ENCODE data around the gene IQSEC1.

The IQSEC1 gene

GRCh38 chr3:13025778-13026518 is 47.3 kb downstream of the IQSEC1 start:
- TF ChIP-seq CTCF (IDR thresholded peaks at IDR 0.05), result no peak
- no peaks in the 10 kb centered on the region for H3K27me3 Mint-ChIP-seq (ENCODE audit: low read depth, poor library complexity)
- no peaks in the 10 kb centered on the region for H3K9me3 Mint-ChIP-seq
- no peaks in the 10 kb centered on the region for H3K36me3 Mint-ChIP-seq (ENCODE audit: low read depth)
- peaks cover 61% of the 10 kb centered on the region for H3K4me1 Mint-ChIP-seq
- DNase-seq, result no peak
- no peak overlapping the region for H3K27ac Mint-ChIP-seq
- H3K4me3 Mint-ChIP-seq, result no peak overlapping the region

- TF ChIP-seq CTCF (IDR thresholded peaks at IDR 0.05), result no peak
- no peaks in the 10 kb centered on the region for H3K36me3 Mint-ChIP-seq (ENCODE audit: low read depth)
- no peaks in the 10 kb centered on the region for H3K27me3 Mint-ChIP-seq (ENCODE audit: low read depth, poor library complexity)
- H3K27ac Mint-ChIP-seq, result no peak overlapping the region
- H3K4me1 Mint-ChIP-seq, result peaks cover 64% of the 10 kb centered on the region
- no peaks in the 10 kb centered on the region for H3K9me3 Mint-ChIP-seq
- DNase-seq, result no peak
- H3K4me3 Mint-ChIP-seq, result no peak overlapping the region
These were observed 48.1 kb downstream of the IQSEC1 start for GRCh38 chr3:13025090-13025489.

GRCh38 chr3:13024765-13025065 is 48.5 kb downstream of the IQSEC1 start:
- Mint-ChIP-seq H3K4me3 (no peak overlapping the region), H3K27me3 (ENCODE audit: low read depth, poor library complexity) (no peaks in the 10 kb centered on the region), H3K9me3 (no peaks in the 10 kb centered on the region), H3K36me3 (ENCODE audit: low read depth) (no peaks in the 10 kb centered on the region), H3K27ac (no peak overlapping the region), H3K4me1 (peaks cover 64% of the 10 kb centered on the region)
- no peak for DNase-seq
- TF ChIP-seq CTCF (IDR thresholded peaks at IDR 0.05), result no peak

- Mint-ChIP-seq H3K4me1 (peaks cover 60% of the 10 kb centered on the region), H3K27ac (no peak overlapping the region)
- no peak for TF ChIP-seq CTCF (IDR thresholded peaks at IDR 0.05)
These were observed 49.1 kb downstream of the IQSEC1 start for GRCh38 chr3:13023971-13024764.

GRCh38 chr3:13023235-13023970 is 49.8 kb downstream of the IQSEC1 start:
- Mint-ChIP-seq H3K9me3 (no peaks in the 10 kb centered on the region), H3K27ac (no peak overlapping the region), H3K4me3 (no peak overlapping the region), H3K4me1 (peaks cover 60% of the 10 kb centered on the region), H3K36me3 (ENCODE audit: low read depth) (no peaks in the 10 kb centered on the region), H3K27me3 (ENCODE audit: low read depth, poor library complexity) (no peaks in the 10 kb centered on the region)
- DNase-seq, result no peak
- no peak for TF ChIP-seq CTCF (IDR thresholded peaks at IDR 0.05)

More at GRCh38 chr3:13023971-13024764, 49.1 kb downstream of the IQSEC1 start:
- H3K36me3 Mint-ChIP-seq (ENCODE audit: low read depth), result no peaks in the 10 kb centered on the region
- DNase-seq, result no peak
- no peaks in the 10 kb centered on the region for H3K27me3 Mint-ChIP-seq (ENCODE audit: low read depth, poor library complexity)
- H3K9me3 Mint-ChIP-seq, result no peaks in the 10 kb centered on the region
- no peak overlapping the region for H3K4me3 Mint-ChIP-seq

Data from nephron progenitor cell (in vitro differentiated cells).